ENCODE results near the gene KRTAP3-1.

Gene KRTAP3-1

DNA sequence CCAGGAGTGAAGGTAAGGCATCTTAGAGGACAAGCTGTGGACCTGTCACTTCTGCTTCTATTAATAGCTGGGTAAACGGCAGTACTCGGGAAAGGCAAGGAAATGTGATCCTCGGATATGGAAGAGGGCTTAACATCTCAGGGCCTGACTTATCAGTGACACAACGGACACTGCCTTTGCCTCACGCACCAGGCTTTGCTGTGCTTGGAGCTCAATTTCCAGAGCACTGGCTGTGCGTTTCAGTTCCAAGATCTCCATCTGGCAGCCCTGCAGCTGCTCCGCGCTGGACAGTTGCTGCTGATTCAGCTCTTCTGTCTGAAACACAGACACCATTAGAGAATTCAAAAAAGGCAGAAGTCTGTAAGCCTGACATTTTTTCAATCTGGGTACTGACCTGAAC lies 28.3 kb downstream of the KRTAP3-1 start:
- H3K4me3 ChIP-seq (ENCODE audit: low read depth, low read length) = no peak overlapping the region

DNA sequence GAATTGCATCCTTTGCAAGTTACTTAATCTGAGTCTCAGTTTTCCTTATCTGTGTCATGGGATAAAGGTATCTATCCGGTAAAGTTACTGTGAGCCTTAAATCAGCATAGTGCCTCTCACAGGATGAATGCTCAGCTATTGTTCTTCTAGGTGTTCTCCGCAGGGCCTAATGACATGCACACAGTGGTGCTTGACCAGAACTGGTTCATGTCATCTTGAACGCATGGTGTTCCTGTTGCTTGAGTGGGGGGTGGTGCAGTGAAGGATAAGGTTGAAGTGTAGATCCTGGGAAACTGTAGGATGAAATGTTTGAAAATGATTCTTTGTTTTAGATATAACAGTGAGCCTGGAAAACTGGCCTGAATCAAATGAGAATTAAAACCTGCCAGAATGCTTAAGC lies 28.8 kb downstream of the KRTAP3-1 start:
- no peak overlapping the region for H3K4me3 ChIP-seq (ENCODE audit: low read depth, low read length)

DNA sequence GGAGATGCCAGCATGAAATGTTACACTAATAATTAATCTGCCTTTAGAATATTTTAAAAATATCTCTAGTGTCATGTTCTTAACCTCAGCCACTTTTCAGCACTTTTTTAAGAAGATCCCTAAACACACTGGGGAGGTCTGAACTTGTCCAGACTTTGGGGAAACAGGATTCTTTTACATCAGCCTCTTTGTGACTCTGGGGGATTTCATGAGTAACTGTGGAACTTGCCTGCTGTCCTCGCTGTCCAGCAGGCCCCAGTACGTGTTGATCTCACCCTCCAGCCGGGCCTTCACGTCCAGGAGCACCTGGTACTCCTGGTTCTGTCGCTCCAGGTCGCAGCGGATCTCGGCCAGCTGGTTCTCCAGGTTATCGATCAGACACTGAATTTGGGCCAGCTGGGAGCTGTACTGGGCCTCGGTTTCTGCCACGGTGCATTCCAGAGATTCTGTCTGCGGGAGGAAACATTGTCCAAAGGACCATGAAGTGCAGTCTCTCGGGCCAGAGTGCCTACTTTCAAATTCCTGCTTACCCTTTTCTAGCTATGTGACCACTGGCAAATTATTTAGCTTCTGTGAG lies 30.3 kb downstream of the KRTAP3-1 start:
- H3K4me3 ChIP-seq (ENCODE audit: low read depth, low read length) = no peak overlapping the region

DNA sequence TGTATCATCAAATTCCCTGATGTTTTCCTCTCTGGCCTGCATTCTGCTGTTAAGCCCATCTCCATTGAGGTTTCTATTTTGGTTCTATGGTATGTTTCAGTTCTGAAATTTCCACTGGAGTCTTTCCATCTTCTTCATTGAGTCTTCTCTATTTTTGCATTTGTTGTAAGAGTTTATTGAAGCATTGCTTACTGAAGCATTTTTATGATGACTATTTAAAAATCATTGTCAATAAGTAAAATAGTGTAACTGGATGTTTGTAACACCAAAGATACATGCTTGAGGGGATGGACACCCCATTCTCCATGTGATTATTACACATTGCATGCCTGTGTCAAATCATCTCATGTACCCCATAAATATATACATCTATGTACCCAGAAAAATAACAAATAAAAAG lies 33.4 kb downstream of the KRTAP3-1 start:
- no peak overlapping the region for H3K4me3 ChIP-seq (ENCODE audit: low read depth, low read length)

DNA sequence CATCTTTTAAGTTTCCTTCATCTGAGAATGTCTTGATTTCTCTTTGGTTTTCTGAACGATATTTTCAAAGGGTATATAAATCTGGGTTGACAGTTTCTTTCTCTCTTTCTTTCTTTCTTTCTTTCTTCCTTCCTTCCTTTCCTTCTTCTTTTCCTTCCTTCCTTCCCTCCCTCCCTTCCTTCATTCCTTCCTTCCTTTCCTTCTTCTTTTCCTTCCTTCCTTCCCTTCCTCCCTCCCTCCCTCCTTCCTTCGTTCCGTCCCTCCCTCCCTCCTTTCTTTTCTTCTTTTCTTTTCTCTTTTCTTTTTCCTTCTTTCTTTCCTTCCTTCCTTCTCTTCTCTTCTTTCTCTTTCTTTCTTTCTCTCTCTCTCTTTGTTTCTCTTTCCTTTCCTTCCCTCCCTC lies 34.6 kb downstream of the KRTAP3-1 start:
- H3K4me3 ChIP-seq (ENCODE audit: low read depth, low read length) = no peak overlapping the region

DNA sequence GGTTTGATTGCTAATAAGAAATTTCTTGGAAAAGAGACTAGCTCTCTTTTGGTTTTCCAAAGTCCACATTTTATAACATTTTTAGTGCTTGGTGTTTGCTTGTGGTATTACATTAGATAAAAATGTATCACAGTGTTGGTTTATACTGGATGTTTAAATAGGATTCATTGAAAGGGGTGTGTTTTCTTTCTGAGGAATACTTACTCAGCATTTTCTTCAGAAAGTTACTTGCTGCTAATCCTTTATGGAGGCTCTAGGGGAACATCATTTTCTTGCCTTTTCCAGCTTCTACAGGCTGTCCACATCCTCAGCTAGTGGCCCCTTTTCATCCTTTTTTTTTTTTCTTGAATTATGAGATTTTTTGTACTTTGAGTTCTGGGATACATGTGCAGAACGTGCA lies 41.3 kb downstream of the KRTAP3-1 start:
- no peak overlapping the region for H3K4me3 ChIP-seq (ENCODE audit: low read depth, low read length)

DNA sequence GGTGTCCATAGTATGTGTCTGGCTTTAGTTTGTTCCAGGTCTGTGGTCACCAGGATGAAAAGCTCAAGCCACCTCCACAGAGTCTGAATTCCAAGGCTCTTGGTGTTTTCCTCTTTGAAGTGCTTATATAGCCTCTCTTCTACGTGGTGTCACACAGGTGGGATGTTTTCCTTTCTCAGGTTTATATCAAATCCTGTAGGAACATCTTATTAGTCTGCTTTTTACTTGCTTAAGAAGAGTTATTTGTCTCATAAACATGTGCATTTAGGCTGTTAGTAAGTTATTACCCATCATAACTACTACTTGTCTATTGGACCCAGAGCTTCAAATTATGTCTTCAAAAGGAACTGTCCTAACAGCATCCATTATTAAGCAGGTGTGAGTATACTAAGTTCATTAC lies 42.1 kb downstream of the KRTAP3-1 start, which contains the start of gene KRT39:
TSS of gene KRT39 (minus strand) at position 101 of the 400 bp plus-strand sequence. CDS start at position 9, 92 bp downstream.
- H3K4me3 ChIP-seq (ENCODE audit: low read depth, low read length) = no peak within 1 kb of the TSS

DNA sequence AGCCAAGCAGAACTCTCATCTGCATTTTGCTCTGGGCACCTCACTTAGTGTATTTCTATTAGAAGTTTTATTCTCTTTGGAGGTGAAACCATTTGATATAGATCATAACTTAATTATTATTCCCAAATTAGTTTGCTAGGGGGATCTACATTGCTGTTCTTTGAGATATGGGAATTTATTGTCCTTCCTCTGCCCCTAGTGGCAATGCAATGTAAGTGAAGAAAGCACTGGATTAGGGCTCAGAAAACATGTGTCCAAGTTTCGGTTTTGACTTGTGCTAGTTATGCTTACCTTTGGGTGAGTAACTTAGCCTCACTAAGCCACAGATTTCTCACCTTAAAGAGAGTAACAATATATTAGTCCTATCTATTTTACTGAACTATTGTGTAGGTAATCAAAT lies 45.1 kb downstream of the KRTAP3-1 start:
- H3K4me3 ChIP-seq (ENCODE audit: low read depth, low read length) = no peak overlapping the region

DNA sequence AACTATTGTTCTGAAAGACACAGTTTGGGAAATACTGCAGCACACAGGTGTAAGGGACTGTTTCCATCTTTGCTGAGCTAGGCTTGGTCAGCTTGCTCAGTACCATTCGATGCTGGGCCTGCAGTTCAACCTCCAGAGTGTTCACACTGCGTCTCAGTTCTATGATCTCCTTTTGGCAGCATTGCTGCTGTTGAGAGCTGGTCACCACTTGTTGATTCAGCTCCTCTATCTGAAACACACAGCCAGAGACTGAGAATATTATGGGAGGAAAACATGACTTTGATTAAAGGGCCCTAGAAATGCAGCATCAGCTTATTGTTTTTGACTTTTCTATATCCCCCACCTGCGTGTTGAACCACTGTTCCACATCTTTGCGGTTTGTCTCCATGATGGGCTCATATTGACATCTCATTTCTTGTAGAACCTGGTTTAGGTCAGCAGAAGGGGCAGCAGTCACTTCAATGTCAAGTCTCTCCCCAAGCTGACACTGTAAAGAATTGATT lies 46.8 kb downstream of the KRTAP3-1 start:
- no peak overlapping the region for H3K4me3 ChIP-seq (ENCODE audit: low read depth, low read length)

DNA sequence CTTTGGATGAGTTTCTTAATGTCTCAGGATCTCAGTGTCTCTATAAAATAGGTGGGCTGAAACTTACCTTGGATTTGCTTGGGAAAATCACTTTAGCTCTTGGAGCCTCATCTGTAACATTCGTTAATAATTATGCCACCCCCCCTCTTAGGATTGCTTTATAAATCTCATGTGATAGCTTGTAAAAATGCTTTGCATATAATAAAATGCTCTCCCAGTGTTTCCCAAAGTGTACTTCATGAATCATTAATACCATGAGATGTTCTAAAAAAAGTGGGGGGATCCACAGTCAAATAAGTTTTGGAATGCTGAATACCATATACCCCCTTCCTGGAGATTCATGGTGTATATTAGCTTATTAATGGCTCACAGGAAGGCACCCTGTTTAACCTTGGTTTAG lies 47.3 kb downstream of the KRTAP3-1 start:
- H3K4me3 ChIP-seq (ENCODE audit: low read depth, low read length) = no peak overlapping the region

DNA sequence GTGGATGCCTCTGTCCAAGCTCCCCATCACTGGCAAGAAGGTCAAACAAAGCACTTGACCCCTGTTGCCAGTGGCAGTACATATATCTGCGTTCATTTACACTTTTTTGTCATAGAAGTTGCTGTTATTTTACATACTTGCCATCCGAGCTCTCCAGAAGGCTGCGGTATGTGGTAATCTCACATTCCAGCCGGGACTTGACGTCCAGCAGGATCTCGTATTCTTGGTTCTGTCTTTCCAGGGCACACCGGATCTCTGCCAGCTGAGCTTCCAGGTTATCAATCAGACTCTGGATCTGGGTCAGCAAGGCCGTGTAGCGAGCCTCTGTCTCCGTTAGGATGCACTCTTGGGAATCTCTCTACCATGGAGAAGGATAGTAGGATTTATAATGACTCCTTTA lies 48.8 kb downstream of the KRTAP3-1 start:
- no peak overlapping the region for H3K4me3 ChIP-seq (ENCODE audit: low read depth, low read length)

All from iPS-11a (cell line).